HAP-1 (cell line): ENCODE measurements around the gene LRCOL1.

Source experiments
- DNase-seq, 2 experiments: peaks; one replicate each; pipeline ENCODE4 v3.0.0-alpha.2; 2016 to 2020; ENCODE audit warnings: low spot score in 2 of 2
- H3K27me3 ChIP-seq: fragments of 250-450 bp; sonication (Bioruptor Pico); 2 replicates; pipeline ENCODE4 v1.5.1; 2020; ENCODE audit warnings: low read depth, mild to moderate bottlenecking, moderate library complexity
- H3K36me3 ChIP-seq: fragments of 250-450 bp; sonication (Bioruptor Pico); replicated peaks from 2 replicates; pipeline ENCODE4 v1.5.1; 2020; ENCODE audit warnings: mild to moderate bottlenecking
- H3K4me1 ChIP-seq: fragments of 250-450 bp; sonication (Bioruptor Pico); 2 replicates; pipeline ENCODE4 v1.5.1; 2020; ENCODE audit warnings: mild to moderate bottlenecking
- H3K4me3 ChIP-seq: fragments of 250-450 bp; sonication (Bioruptor Pico); 2 replicates; pipeline ENCODE4 v1.5.1; 2020; ENCODE audit warnings: mild to moderate bottlenecking, moderate library complexity
- H3K9me3 ChIP-seq: fragments of 250-450 bp; sonication (Bioruptor Pico); 2 replicates; pipeline ENCODE4 v1.5.1; 2020; ENCODE audit warnings: mild to moderate bottlenecking, moderate library complexity
- in situ Hi-C: fragments of 300-500 bp; cut with MboI; formaldehyde crosslinking; loops from 3 replicates; pipeline ENCODE4 v1.14.3; 2020; ENCODE audit warnings: low sequenced_read_pairs, inconsistent platforms, mixed read lengths

Gene LRCOL1

GRCh38 chr12:132631666-132632065 is 21.3 kb upstream of the LRCOL1 start:
- Histone ChIP-seq H3K4me3 (no peak overlapping the region), H3K9me3 (no peaks in the 10 kb centered on the region), H3K4me1 (no peaks in the 10 kb centered on the region), H3K27me3 (no peaks in the 10 kb centered on the region), H3K36me3 (peaks cover 89% of the 10 kb centered on the region)
- in situ Hi-C loops = no loop called here
- no peak for DNase-seq

GRCh38 chr12:132630672-132631071 is 20.3 kb upstream of the LRCOL1 start:
- in situ Hi-C loops = no loop called here
- Histone ChIP-seq H3K4me3 (no peak overlapping the region), H3K36me3 (peaks cover 91% of the 10 kb centered on the region), H3K9me3 (no peaks in the 10 kb centered on the region), H3K27me3 (no peaks in the 10 kb centered on the region), H3K4me1 (no peaks in the 10 kb centered on the region)
- DNase-seq = no peak

GRCh38 chr12:132629330-132629729 is 18.9 kb upstream of the LRCOL1 start:
- no peak for DNase-seq

GRCh38 chr12:132625731-132626430 is 15.5 kb upstream of the LRCOL1 start:
- no peaks in the 10 kb centered on the region for H3K9me3 ChIP-seq
- H3K4me1 ChIP-seq = no peaks in the 10 kb centered on the region
- in situ Hi-C loops = no loop called here
- no peak for DNase-seq
- peaks cover 68% of the 10 kb centered on the region for H3K36me3 ChIP-seq
- no peak overlapping the region for H3K4me3 ChIP-seq
- H3K27me3 ChIP-seq = no peaks in the 10 kb centered on the region

More at GRCh38 chr12:132629330-132629729, 18.9 kb upstream of the LRCOL1 start:
- Histone ChIP-seq H3K4me3 (no peak overlapping the region), H3K9me3 (no peaks in the 10 kb centered on the region), H3K4me1 (no peaks in the 10 kb centered on the region), H3K36me3 (peaks cover 91% of the 10 kb centered on the region), H3K27me3 (no peaks in the 10 kb centered on the region)
- in situ Hi-C loops = no loop called here

- H3K36me3 ChIP-seq = peaks cover 60% of the 10 kb centered on the region
- H3K27me3 ChIP-seq = peaks cover 6% of the 10 kb centered on the region
- DNase-seq = no peak
- H3K4me1 ChIP-seq = no peaks in the 10 kb centered on the region
- in situ Hi-C loops = no loop called here
- no peaks in the 10 kb centered on the region for H3K9me3 ChIP-seq
- no peak overlapping the region for H3K4me3 ChIP-seq
Observed at GRCh38 chr12:132624910-132625630, 14.7 kb upstream of the LRCOL1 start.

- H3K4me1 ChIP-seq = no peaks in the 10 kb centered on the region
- DNase-seq = no peak
- in situ Hi-C loops = no loop called here
Observed at GRCh38 chr12:132624186-132624855, 13.9 kb upstream of the LRCOL1 start.

GRCh38 chr12:132623072-132623869 is 12.9 kb upstream of the LRCOL1 start:
- Histone ChIP-seq H3K27me3 (peaks cover 17% of the 10 kb centered on the region), H3K4me3 (no peak overlapping the region), H3K9me3 (no peaks in the 10 kb centered on the region), H3K36me3 (peaks cover 46% of the 10 kb centered on the region), H3K4me1 (no peaks in the 10 kb centered on the region)
- in situ Hi-C loops = no loop called here
- no peak for DNase-seq

More at GRCh38 chr12:132624186-132624855, 13.9 kb upstream of the LRCOL1 start:
- no peak overlapping the region for H3K4me3 ChIP-seq
- H3K36me3 ChIP-seq = peaks cover 52% of the 10 kb centered on the region
- peaks cover 14% of the 10 kb centered on the region for H3K27me3 ChIP-seq
- no peaks in the 10 kb centered on the region for H3K9me3 ChIP-seq

GRCh38 chr12:132622437-132623071 is 12.2 kb upstream of the LRCOL1 start:
- Histone ChIP-seq H3K4me3 (no peak overlapping the region), H3K27me3 (peaks cover 24% of the 10 kb centered on the region), H3K4me1 (no peaks in the 10 kb centered on the region), H3K36me3 (peaks cover 42% of the 10 kb centered on the region), H3K9me3 (peaks cover 3% of the 10 kb centered on the region; the same call in 1 of the 2 replicates)
- DNase-seq = no peak
- in situ Hi-C loops = no loop called here

- Histone ChIP-seq H3K9me3 (peaks cover 8% of the 10 kb centered on the region), H3K4me3 (no peak overlapping the region), H3K36me3 (peaks cover 35% of the 10 kb centered on the region), H3K4me1 (no peaks in the 10 kb centered on the region), H3K27me3 (peaks cover 31% of the 10 kb centered on the region)
- in situ Hi-C loops = no loop called here
- DNase-seq = no peak
Observed at GRCh38 chr12:132621657-132622435, 11.5 kb upstream of the LRCOL1 start.

GRCh38 chr12:132620899-132621656 is 10.7 kb upstream of the LRCOL1 start:
- H3K4me3 ChIP-seq = no peak overlapping the region
- in situ Hi-C loops = no loop called here
- peaks cover 10% of the 10 kb centered on the region for H3K9me3 ChIP-seq
- peaks cover 37% of the 10 kb centered on the region for H3K27me3 ChIP-seq
- no peaks in the 10 kb centered on the region for H3K4me1 ChIP-seq
- peaks cover 27% of the 10 kb centered on the region for H3K36me3 ChIP-seq
- DNase-seq = no peak

- H3K36me3 ChIP-seq = peaks cover 19% of the 10 kb centered on the region
- in situ Hi-C loops = no loop called here
- no peak for DNase-seq
- H3K9me3 ChIP-seq = peaks cover 10% of the 10 kb centered on the region
- peaks cover 45% of the 10 kb centered on the region for H3K27me3 ChIP-seq
- H3K4me3 ChIP-seq = no peak overlapping the region
- H3K4me1 ChIP-seq = no peaks in the 10 kb centered on the region
Observed at GRCh38 chr12:132620113-132620898, 9.9 kb upstream of the LRCOL1 start.
